Neural progenitor cell (in vitro differentiated cells): Measurements from ENCODE around the gene ROBO2. TPM values are rescaled to one million over a fixed set of nuclear protein-coding genes. Genes with fewer than 3 reads are reported as not detected.

Experiments
- DNase-seq: peaks from one replicate; pipeline ENCODE4 v3.0.0-alpha.2; 2016; ENCODE audit warnings: low spot score
- H2AFZ ChIP-seq: fragments of 200-600 bp; sonication (generic); replicated peaks from 2 replicates; pipeline ENCODE4 v1.6.1; 2016; ENCODE audit warnings: antibody characterized with exemption
- H3F3A ChIP-seq: fragments of 200-600 bp; sonication (generic); 2 replicates; pipeline ENCODE4 v1.6.1; 2016; ENCODE audit warnings: antibody characterized with exemption, low read depth
- H3K27ac ChIP-seq: fragments of 200-600 bp; sonication (generic); 2 replicates; pipeline ENCODE4 v1.5.1; 2016; ENCODE audit warnings: mild to moderate bottlenecking
- H3K27me3 ChIP-seq: fragments of 200-600 bp; sonication (generic); 2 replicates; pipeline ENCODE4 v1.6.1; 2016; ENCODE audit warnings: mild to moderate bottlenecking, moderate library complexity
- H3K36me3 ChIP-seq: fragments of 200-600 bp; sonication (generic); 2 replicates; pipeline ENCODE4 v1.5.1; 2016
- H3K4me1 ChIP-seq: fragments of 200-600 bp; sonication (generic); 2 replicates; pipeline ENCODE4 v1.6.1; 2016; ENCODE audit warnings: mixed run types
- H3K4me2 ChIP-seq: fragments of 200-600 bp; sonication (generic); 2 replicates; pipeline ENCODE4 v1.6.1; 2016
- H3K4me3 ChIP-seq: fragments of 200-600 bp; sonication (generic); 2 replicates; pipeline ENCODE4 v1.5.1; 2016
- H3K79me2 ChIP-seq: fragments of 200-600 bp; sonication (generic); 2 replicates; pipeline ENCODE4 v1.6.1; 2016; ENCODE audit warnings: low read depth
- H3K9ac ChIP-seq: fragments of 200-600 bp; sonication (generic); 2 replicates; pipeline ENCODE4 v1.6.1; 2016
- H3K9me3 ChIP-seq: fragments of 200-600 bp; sonication (generic); 2 replicates; pipeline ENCODE4 v1.5.1; 2016; ENCODE audit warnings: low read depth
- H4K20me1 ChIP-seq: fragments of 200-600 bp; sonication (generic); 2 replicates; pipeline ENCODE4 v1.6.1; 2016; ENCODE audit warnings: low read depth
- H3K27ac Mint-ChIP-seq: 3 replicates; pipeline ENCODE4 v1.8.0; 2021; ENCODE audit warnings: mixed read lengths
- H3K27me3 Mint-ChIP-seq: 2 replicates; pipeline ENCODE4 v1.8.0; 2022; ENCODE audit warnings: low read depth, mild to moderate bottlenecking, inconsistent platforms, moderate library complexity, mixed read lengths; ENCODE audit not compliant: insufficient read depth
- H3K36me3 Mint-ChIP-seq: 3 replicates; pipeline ENCODE4 v1.8.0; 2021; ENCODE audit warnings: mixed read lengths
- H3K4me1 Mint-ChIP-seq: 3 replicates; pipeline ENCODE4 v1.8.0; 2021; ENCODE audit warnings: mixed read lengths
- H3K4me3 Mint-ChIP-seq: 3 replicates; pipeline ENCODE4 v1.8.0; 2021; ENCODE audit warnings: mild to moderate bottlenecking, moderate library complexity, mixed read lengths
- H3K9me3 Mint-ChIP-seq: 3 replicates; pipeline ENCODE4 v1.8.0; 2020; ENCODE audit warnings: mixed read lengths
- CTCF ChIP-seq: fragments of 200-600 bp; sonication (generic); IDR thresholded peaks from 2 replicates; pipeline ENCODE4 v1.5.1; 2017; ENCODE audit warnings: antibody characterized with exemption, mild to moderate bottlenecking
- EZH2 ChIP-seq: fragments of 200-600 bp; sonication (generic); IDR thresholded peaks from 2 replicates; pipeline ENCODE4 v1.6.1; 2017; ENCODE audit warnings: antibody characterized with exemption, mild to moderate bottlenecking, moderate library complexity
- EZH2phosphoT487 ChIP-seq: fragments of 200-600 bp; sonication (generic); IDR thresholded peaks from 2 replicates; pipeline ENCODE4 v1.6.1; 2017; ENCODE audit warnings: antibody characterized with exemption
- total RNA-seq: library from RNA; depleted of rRNA; stranded (reverse); fragments of >200 nt; gene quantifications from 2 replicates; pipeline ENCODE4 v1.2.3, GENCODE V29; 2015; ENCODE audit warnings: low replicate concordance

ROBO2 gene
- total RNA-seq, 1 donor from 2014 or later = 15.0 TPM

DNA sequence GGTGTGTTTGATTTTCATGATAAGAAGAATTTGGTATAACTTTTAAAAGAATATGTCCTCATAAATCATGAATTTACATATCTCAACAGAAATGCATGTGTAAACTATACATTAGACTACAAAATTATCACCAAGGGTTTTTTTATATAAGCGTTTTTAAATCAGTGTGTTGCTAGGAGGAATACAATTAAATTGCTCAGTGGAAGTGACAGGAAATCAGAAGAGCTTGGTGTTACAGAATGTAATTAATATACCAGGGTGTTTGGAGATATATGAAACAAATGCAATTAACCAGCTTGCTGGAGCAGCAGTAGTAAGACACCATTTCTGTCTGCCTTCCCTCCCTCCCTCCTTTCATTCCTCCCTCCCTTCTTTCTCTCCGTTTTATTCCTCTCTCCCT is 2.4 kb downstream of the ROBO2 start:
- H3K27ac Mint-ChIP-seq = peak overlapping the region; percentile 31
- H3K4me3 Mint-ChIP-seq = peak overlapping the region; percentile 98
- H3K27ac ChIP-seq = no peak overlapping the region
- no peaks in the 10 kb centered on the region for H3K36me3 ChIP-seq
- H3F3A ChIP-seq = peaks cover 26% of the 10 kb centered on the region
- TF ChIP-seq EZH2phosphoT487 = no peak
- H3K79me2 ChIP-seq = no peaks in the 10 kb centered on the region
- H3K36me3 Mint-ChIP-seq = peaks cover 5% of the 10 kb centered on the region
- H4K20me1 ChIP-seq = no peaks in the 10 kb centered on the region
- peaks cover 4% of the 10 kb centered on the region for H3K27me3 Mint-ChIP-seq
- peaks cover 17% of the 10 kb centered on the region for H3K4me1 Mint-ChIP-seq
- no peak overlapping the region for H2AFZ ChIP-seq
- peak overlapping the region; percentile 76 for H3K4me3 ChIP-seq
- H3K4me1 ChIP-seq = peaks cover 15% of the 10 kb centered on the region
- H3K9me3 ChIP-seq = no peaks in the 10 kb centered on the region
- no peak for DNase-seq
- H3K27me3 ChIP-seq = peaks cover 16% of the 10 kb centered on the region
- H3K9ac ChIP-seq = no peak overlapping the region
- H3K4me2 ChIP-seq = peak overlapping the region; percentile 26
- peaks cover 6% of the 10 kb centered on the region for H3K9me3 Mint-ChIP-seq

- Histone ChIP-seq H3K36me3 (no peaks in the 10 kb centered on the region), H3K27me3 (peaks cover 16% of the 10 kb centered on the region), H3K4me2 (peak overlapping the region; percentile 26), H3K27ac (no peak overlapping the region), H3K4me1 (peaks cover 15% of the 10 kb centered on the region), H3K9ac (no peak overlapping the region), H3K4me3 (no peak overlapping the region), H3F3A (peaks cover 26% of the 10 kb centered on the region), H3K9me3 (no peaks in the 10 kb centered on the region), H3K79me2 (no peaks in the 10 kb centered on the region), H2AFZ (no peak overlapping the region), H4K20me1 (no peaks in the 10 kb centered on the region)
- Mint-ChIP-seq H3K27ac (no peak overlapping the region), H3K36me3 (peaks cover 5% of the 10 kb centered on the region), H3K9me3 (peaks cover 6% of the 10 kb centered on the region), H3K4me1 (peaks cover 17% of the 10 kb centered on the region), H3K27me3 (peaks cover 4% of the 10 kb centered on the region), H3K4me3 (peak overlapping the region; percentile 98)
- TF ChIP-seq CTCF (peak; percentile 61), EZH2phosphoT487 (no peak)
- peak; percentile 26 for DNase-seq
These were observed 3.0 kb downstream of the ROBO2 start for GRCh38 chr3:77042882-77043281.

DNA sequence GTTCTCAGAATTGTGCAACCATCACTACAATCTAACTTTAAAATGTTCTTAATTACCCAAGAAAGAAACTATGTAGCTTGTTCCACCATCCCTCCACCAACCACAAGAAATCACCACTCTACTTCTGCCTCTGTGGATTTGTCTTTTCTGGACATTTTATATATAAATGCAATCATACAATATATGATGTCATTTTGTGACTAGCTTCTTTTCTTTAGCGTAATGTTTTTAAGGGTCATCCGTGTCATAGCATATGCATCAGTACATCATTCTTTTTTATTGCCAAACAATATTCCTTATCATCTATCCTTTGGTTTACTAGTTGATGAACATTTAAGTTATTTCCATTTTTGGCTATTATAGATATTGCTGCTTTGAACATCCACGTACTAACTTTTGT is 5.8 kb downstream of the ROBO2 start:
- no peaks in the 10 kb centered on the region for H4K20me1 ChIP-seq
- H3K4me2 ChIP-seq = no peak overlapping the region
- peaks cover 14% of the 10 kb centered on the region for H3K27me3 ChIP-seq
- H3K27ac ChIP-seq = no peak overlapping the region
- Mint-ChIP-seq H3K27ac (no peak overlapping the region), H3K4me3 (no peak overlapping the region), H3K9me3 (peaks cover 6% of the 10 kb centered on the region), H3K4me1 (peaks cover 19% of the 10 kb centered on the region), H3K36me3 (peaks cover 9% of the 10 kb centered on the region), H3K27me3 (no peaks in the 10 kb centered on the region)
- no peaks in the 10 kb centered on the region for H3K79me2 ChIP-seq
- no peaks in the 10 kb centered on the region for H3K9me3 ChIP-seq
- TF ChIP-seq CTCF (no peak), EZH2phosphoT487 (no peak), EZH2 (no peak)
- no peak for DNase-seq
- H3K9ac ChIP-seq = no peak overlapping the region
- peaks cover 4% of the 10 kb centered on the region for H3F3A ChIP-seq
- H2AFZ ChIP-seq = no peak overlapping the region
- peaks cover 11% of the 10 kb centered on the region for H3K4me1 ChIP-seq
- no peak overlapping the region for H3K4me3 ChIP-seq
- no peaks in the 10 kb centered on the region for H3K36me3 ChIP-seq

GRCh38 chr3:77048186-77048585 is 8.3 kb downstream of the ROBO2 start:
- Histone ChIP-seq H4K20me1 (no peaks in the 10 kb centered on the region), H2AFZ (no peak overlapping the region)
- H3K9me3 Mint-ChIP-seq = peaks cover 6% of the 10 kb centered on the region

More at GRCh38 chr3:77048186-77048585, 8.3 kb downstream of the ROBO2 start:
- no peak overlapping the region for H3K4me2 ChIP-seq
- H3K27ac ChIP-seq = no peak overlapping the region
- TF ChIP-seq EZH2phosphoT487 = no peak
- TF ChIP-seq EZH2 = no peak
- TF ChIP-seq CTCF = no peak
- DNase-seq = no peak
- no peaks in the 10 kb centered on the region for H3K27me3 Mint-ChIP-seq
- no peak overlapping the region for H3K4me3 Mint-ChIP-seq
- no peak overlapping the region for H3K9ac ChIP-seq
- no peak overlapping the region for H3K27ac Mint-ChIP-seq
- H3K4me3 ChIP-seq = no peak overlapping the region
- H3K9me3 ChIP-seq = no peaks in the 10 kb centered on the region
- peaks cover 9% of the 10 kb centered on the region for H3F3A ChIP-seq
- H3K79me2 ChIP-seq = no peaks in the 10 kb centered on the region
- H3K36me3 ChIP-seq = no peaks in the 10 kb centered on the region
- peaks cover 28% of the 10 kb centered on the region for H3K4me1 Mint-ChIP-seq
- peaks cover 19% of the 10 kb centered on the region for H3K4me1 ChIP-seq
- peaks cover 9% of the 10 kb centered on the region for H3K36me3 Mint-ChIP-seq
- no peaks in the 10 kb centered on the region for H3K27me3 ChIP-seq
